Measurements from ENCODE around the gene AURKAIP1.
"Not testable (repeated sequence)": the region's sequence is repeated elsewhere in the genome, so short reads cannot be mapped to it uniquely, and the experiment has no call there.

Gene AURKAIP1

GRCh38 chr1:1406821-1407635 lies 32.0 kb upstream of the AURKAIP1 start, which contains the start of gene MRPL20:
MRPL20 (minus strand) TSS chr1:1407293; CDS start chr1:1407217, 76 bp downstream.
- peak; percentile 60 to 97 (median 88) for DNase-seq

GRCh38 chr1:1406101-1406820 lies 31.3 kb upstream of the AURKAIP1 start:
- no peak for DNase-seq

- DNase-seq = peak in 2 of 56 donors; percentile 30 to 43
These were observed 28.6 kb upstream of the AURKAIP1 start for GRCh38 chr1:1403653-1404052.

- DNase-seq = not testable (repeated sequence)
These were observed 27.9 kb upstream of the AURKAIP1 start for GRCh38 chr1:1402901-1403392.

- no peak for DNase-seq
These were observed 27.3 kb upstream of the AURKAIP1 start for GRCh38 chr1:1402072-1402900.

GRCh38 chr1:1401457-1402010 lies 26.5 kb upstream of the AURKAIP1 start:
- DNase-seq = no peak

GRCh38 chr1:1400576-1401456 lies 25.8 kb upstream of the AURKAIP1 start:
- no peak for DNase-seq

- no peak for DNase-seq
These were observed 25.0 kb upstream of the AURKAIP1 start for GRCh38 chr1:1399872-1400575.

- peak; percentile 78 to 99 (median 96) for DNase-seq
These were observed 24.3 kb upstream of the AURKAIP1 start, which contains the start of gene CCNL2 for GRCh38 chr1:1399187-1399871. CCNL2 (minus strand) TSS chr1:1399335; CDS start chr1:1399306, 29 bp downstream.

- no peak for DNase-seq
These were observed 23.7 kb upstream of the AURKAIP1 start for GRCh38 chr1:1398677-1399186.

GRCh38 chr1:1397839-1398523 lies 23.0 kb upstream of the AURKAIP1 start:
- DNase-seq = no peak

GRCh38 chr1:1395166-1395565 lies 20.2 kb upstream of the AURKAIP1 start:
- DNase-seq = no peak

- no peak for DNase-seq
These were observed 19.1 kb upstream of the AURKAIP1 start for GRCh38 chr1:1394116-1394515.

GRCh38 chr1:1393428-1393827 lies 18.4 kb upstream of the AURKAIP1 start:
- no peak for DNase-seq

- no peak for DNase-seq
These were observed 18.0 kb upstream of the AURKAIP1 start for GRCh38 chr1:1393014-1393413.

- no peak for DNase-seq
These were observed 16.2 kb upstream of the AURKAIP1 start for GRCh38 chr1:1391225-1391624.

- no peak for DNase-seq
These were observed 15.7 kb upstream of the AURKAIP1 start for GRCh38 chr1:1390675-1391074.

- no peak for DNase-seq
These were observed 13.1 kb upstream of the AURKAIP1 start for GRCh38 chr1:1388078-1388472.

Measured in amygdala (tissue), 56 donors.